ENCODE measurements around the gene SLC25A39.

The SLC25A39 gene

GRCh38 chr17:44359458-44360143 is 35.0 kb upstream of the SLC25A39 start:
- Mint-ChIP-seq H3K9me3 (no peaks in the 10 kb centered on the region), H3K4me1 (ENCODE audit: low read depth) (no peaks in the 10 kb centered on the region), H3K36me3 (ENCODE audit: low read depth) (no peaks in the 10 kb centered on the region), H3K27ac (no peak overlapping the region), H3K27me3 (ENCODE audit: low read depth) (peaks cover 40% of the 10 kb centered on the region), H3K4me3 (no peak overlapping the region)

GRCh38 chr17:44359006-44359405 is 34.4 kb upstream of the SLC25A39 start:
- Mint-ChIP-seq H3K36me3 (ENCODE audit: low read depth) (no peaks in the 10 kb centered on the region), H3K27ac (no peak overlapping the region), H3K9me3 (no peaks in the 10 kb centered on the region), H3K27me3 (ENCODE audit: low read depth) (peaks cover 35% of the 10 kb centered on the region), H3K4me1 (ENCODE audit: low read depth) (no peaks in the 10 kb centered on the region), H3K4me3 (no peak overlapping the region)

GRCh38 chr17:44358066-44358465 is 33.4 kb upstream of the SLC25A39 start:
- Mint-ChIP-seq H3K27ac (no peak overlapping the region), H3K36me3 (ENCODE audit: low read depth) (peaks cover under 1% of the 10 kb centered on the region), H3K4me3 (no peak overlapping the region), H3K9me3 (no peaks in the 10 kb centered on the region), H3K4me1 (ENCODE audit: low read depth) (no peaks in the 10 kb centered on the region), H3K27me3 (ENCODE audit: low read depth) (peaks cover 33% of the 10 kb centered on the region)

GRCh38 chr17:44356241-44356640 is 31.6 kb upstream of the SLC25A39 start:
- Mint-ChIP-seq H3K27me3 (ENCODE audit: low read depth) (peaks cover 31% of the 10 kb centered on the region), H3K4me1 (ENCODE audit: low read depth) (no peaks in the 10 kb centered on the region), H3K9me3 (no peaks in the 10 kb centered on the region), H3K27ac (no peak overlapping the region), H3K36me3 (ENCODE audit: low read depth) (peaks cover 3% of the 10 kb centered on the region), H3K4me3 (no peak overlapping the region)

GRCh38 chr17:44355642-44356099 is 31.0 kb upstream of the SLC25A39 start:
- H3K27me3 Mint-ChIP-seq (ENCODE audit: low read depth): peaks cover 27% of the 10 kb centered on the region
- no peaks in the 10 kb centered on the region for H3K9me3 Mint-ChIP-seq
- H3K27ac Mint-ChIP-seq: no peak overlapping the region
- H3K4me3 Mint-ChIP-seq: no peak overlapping the region
- H3K36me3 Mint-ChIP-seq (ENCODE audit: low read depth): peaks cover 3% of the 10 kb centered on the region
- H3K4me1 Mint-ChIP-seq (ENCODE audit: low read depth): no peaks in the 10 kb centered on the region

- Mint-ChIP-seq H3K9me3 (no peaks in the 10 kb centered on the region), H3K4me1 (ENCODE audit: low read depth) (no peaks in the 10 kb centered on the region), H3K36me3 (ENCODE audit: low read depth) (peaks cover 3% of the 10 kb centered on the region), H3K27me3 (ENCODE audit: low read depth) (peaks cover 19% of the 10 kb centered on the region), H3K27ac (no peak overlapping the region), H3K4me3 (no peak overlapping the region)
Measured at GRCh38 chr17:44354582-44355561, 30.2 kb upstream of the SLC25A39 start.

- Mint-ChIP-seq H3K36me3 (ENCODE audit: low read depth) (peaks cover 3% of the 10 kb centered on the region), H3K4me3 (no peak overlapping the region), H3K27me3 (ENCODE audit: low read depth) (peaks cover 13% of the 10 kb centered on the region), H3K27ac (no peak overlapping the region), H3K9me3 (no peaks in the 10 kb centered on the region), H3K4me1 (ENCODE audit: low read depth) (peaks cover under 1% of the 10 kb centered on the region)
Measured at GRCh38 chr17:44353672-44354331, 29.2 kb upstream of the SLC25A39 start.

- Mint-ChIP-seq H3K36me3 (ENCODE audit: low read depth) (peaks cover 3% of the 10 kb centered on the region), H3K4me1 (ENCODE audit: low read depth) (peaks cover 5% of the 10 kb centered on the region), H3K9me3 (no peaks in the 10 kb centered on the region), H3K27me3 (ENCODE audit: low read depth) (peaks cover 13% of the 10 kb centered on the region), H3K27ac (no peak overlapping the region), H3K4me3 (peak overlapping the region; percentile 21)
Measured at GRCh38 chr17:44352828-44353671, 28.4 kb upstream of the SLC25A39 start.

GRCh38 chr17:44351961-44352827 is 27.6 kb upstream of the SLC25A39 start:
- Mint-ChIP-seq H3K4me1 (ENCODE audit: low read depth) (peaks cover 5% of the 10 kb centered on the region), H3K9me3 (no peaks in the 10 kb centered on the region), H3K36me3 (ENCODE audit: low read depth) (peaks cover 3% of the 10 kb centered on the region), H3K27ac (no peak overlapping the region), H3K27me3 (ENCODE audit: low read depth) (peaks cover 13% of the 10 kb centered on the region), H3K4me3 (no peak overlapping the region)

GRCh38 chr17:44351464-44351863 is 26.8 kb upstream of the SLC25A39 start:
- peaks cover 3% of the 10 kb centered on the region for H3K36me3 Mint-ChIP-seq (ENCODE audit: low read depth)
- no peak overlapping the region for H3K27ac Mint-ChIP-seq
- H3K4me3 Mint-ChIP-seq: no peak overlapping the region
- peaks cover 13% of the 10 kb centered on the region for H3K27me3 Mint-ChIP-seq (ENCODE audit: low read depth)
- peaks cover 5% of the 10 kb centered on the region for H3K4me1 Mint-ChIP-seq (ENCODE audit: low read depth)
- no peaks in the 10 kb centered on the region for H3K9me3 Mint-ChIP-seq

- H3K4me3 Mint-ChIP-seq: no peak overlapping the region
- H3K9me3 Mint-ChIP-seq: no peaks in the 10 kb centered on the region
- peaks cover 13% of the 10 kb centered on the region for H3K27me3 Mint-ChIP-seq (ENCODE audit: low read depth)
- H3K27ac Mint-ChIP-seq: no peak overlapping the region
- H3K4me1 Mint-ChIP-seq (ENCODE audit: low read depth): peaks cover 10% of the 10 kb centered on the region
- peaks cover 3% of the 10 kb centered on the region for H3K36me3 Mint-ChIP-seq (ENCODE audit: low read depth)
Measured at GRCh38 chr17:44350733-44351226, 26.2 kb upstream of the SLC25A39 start.

GRCh38 chr17:44349553-44350070 is 25.0 kb upstream of the SLC25A39 start:
- peaks cover 19% of the 10 kb centered on the region for H3K4me1 Mint-ChIP-seq (ENCODE audit: low read depth)
- no peak overlapping the region for H3K27ac Mint-ChIP-seq
- no peak overlapping the region for H3K4me3 Mint-ChIP-seq
- H3K9me3 Mint-ChIP-seq: no peaks in the 10 kb centered on the region
- H3K36me3 Mint-ChIP-seq (ENCODE audit: low read depth): peaks cover 3% of the 10 kb centered on the region
- H3K27me3 Mint-ChIP-seq (ENCODE audit: low read depth): peaks cover 5% of the 10 kb centered on the region

GRCh38 chr17:44348988-44349364 is 24.4 kb upstream of the SLC25A39 start:
- Mint-ChIP-seq H3K27ac (no peak overlapping the region), H3K9me3 (no peaks in the 10 kb centered on the region), H3K4me1 (ENCODE audit: low read depth) (peaks cover 20% of the 10 kb centered on the region), H3K27me3 (ENCODE audit: low read depth) (peaks cover 5% of the 10 kb centered on the region), H3K36me3 (ENCODE audit: low read depth) (peaks cover 3% of the 10 kb centered on the region), H3K4me3 (no peak overlapping the region)

Data from T-helper 1 cell treated with Interleukin-12 subunit alpha and Interleukin-12 subunit beta and Interleukin-4 antibody, amounts not matched to agents 30 μg/mL and 1 μg/mL, for 36 hours (primary cell).